ENCODE measurements around the gene HNRNPF. TPM values are rescaled to one million over a fixed set of nuclear protein-coding genes. Genes with fewer than 3 reads are reported as not detected.

Gene HNRNPF
- total RNA-seq, 1 experiment from 2014 or later = 179 TPM

DNA sequence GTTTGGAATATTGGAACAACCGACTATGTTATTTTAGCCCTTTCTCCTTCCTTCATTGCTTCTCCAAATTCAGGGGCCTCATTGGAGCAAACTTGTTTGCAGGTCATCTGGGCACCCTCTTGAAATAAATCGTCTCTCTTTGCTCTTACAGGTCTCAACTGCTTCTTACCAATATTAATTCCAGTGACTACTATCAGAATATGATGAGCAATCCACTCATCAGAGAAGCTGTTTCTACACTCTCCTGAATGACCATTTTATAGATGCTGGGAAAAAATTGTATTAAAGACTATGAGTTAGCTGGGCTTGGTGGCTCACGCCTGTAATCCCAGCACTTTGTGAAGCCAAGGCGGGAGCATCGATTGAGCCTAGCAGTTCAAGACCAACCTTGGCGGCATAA is 12.5 kb upstream of the HNRNPF start:
- no peak for DNase-seq (ENCODE audit: low read depth)

DNA sequence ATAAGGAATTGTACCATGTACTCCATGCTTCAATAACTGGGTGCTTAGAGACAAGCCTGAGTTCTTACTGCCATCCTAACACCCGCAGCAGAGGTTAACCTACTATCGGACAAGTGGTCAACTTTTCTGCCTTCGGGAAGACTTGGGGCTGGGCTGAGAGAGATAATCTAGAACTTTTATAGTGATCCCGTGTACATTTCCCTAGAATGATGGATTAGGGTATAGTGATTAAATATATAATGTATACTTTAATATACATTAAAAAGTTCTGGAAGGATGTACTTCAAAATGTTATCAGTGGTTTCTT is 12.2 kb upstream of the HNRNPF start:
- DNase-seq (ENCODE audit: low read depth) = no peak

DNA sequence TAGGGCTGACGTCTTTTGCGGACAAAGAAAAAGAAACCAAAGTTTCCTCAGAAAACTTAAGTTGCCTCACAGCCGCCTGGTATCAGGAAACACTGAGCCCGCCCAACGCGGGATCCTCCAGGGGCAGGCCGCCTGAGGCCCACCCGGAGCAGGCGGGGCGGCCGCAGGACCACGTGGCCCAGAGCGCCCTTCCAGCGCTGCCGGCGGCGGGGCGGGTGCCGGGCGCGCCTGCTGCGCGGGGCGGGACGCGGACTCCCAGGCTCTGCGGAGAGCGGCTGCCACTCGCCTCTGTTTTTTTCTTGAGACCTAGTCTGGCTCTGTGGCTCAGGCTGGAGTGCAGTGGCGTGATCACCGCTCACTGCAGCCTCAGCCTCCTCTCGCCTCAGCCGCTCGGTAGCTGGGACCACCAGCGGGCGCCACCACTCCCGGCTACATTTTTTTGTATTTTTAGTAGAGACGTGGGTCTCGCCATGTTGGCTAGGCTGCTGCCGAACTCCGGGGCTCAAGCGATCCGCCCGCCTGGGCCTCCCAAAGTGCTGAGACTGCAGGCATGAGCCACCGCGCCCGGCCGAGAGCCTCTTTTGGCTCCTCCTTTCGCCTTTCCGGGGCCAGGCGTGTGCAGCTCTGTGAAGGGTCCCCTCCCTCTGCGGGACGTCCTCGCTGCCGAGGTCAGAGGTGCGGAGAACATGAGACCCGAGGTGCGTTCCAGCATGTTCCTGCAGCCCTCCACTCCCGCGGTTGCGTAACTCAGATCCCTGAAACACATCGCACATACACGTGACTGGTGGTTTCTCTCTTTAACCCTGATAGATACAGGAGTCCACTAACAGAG is 11.6 kb upstream of the HNRNPF start:
- peak; percentile 75 for DNase-seq (ENCODE audit: low read depth)

- DNase-seq (ENCODE audit: low read depth) = no peak
These were observed 11.0 kb upstream of the HNRNPF start for GRCh38 chr10:43419997-43420368.

GRCh38 chr10:43417950-43418768 is 9.2 kb upstream of the HNRNPF start:
- DNase-seq (ENCODE audit: low read depth) = no peak

DNA sequence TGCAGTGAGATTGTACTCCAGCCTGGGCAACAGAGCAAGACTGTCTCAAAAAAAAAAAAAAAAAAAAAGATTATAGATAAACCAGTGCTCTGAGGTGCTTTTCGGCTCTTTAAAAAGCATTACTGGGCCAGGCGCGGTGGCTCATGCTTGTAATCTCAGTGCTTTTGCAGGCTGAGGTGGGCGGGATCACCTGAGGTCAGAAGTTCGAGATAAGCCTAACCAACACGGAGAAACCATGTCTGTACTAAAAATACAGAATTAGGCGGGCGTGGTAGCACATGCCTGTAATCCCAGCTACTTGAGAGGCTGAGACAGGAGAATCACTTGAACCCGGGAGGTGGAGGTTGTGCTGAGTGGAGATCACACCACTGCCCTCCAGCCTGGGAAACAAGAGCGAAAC is 6.6 kb upstream of the HNRNPF start:
- DNase-seq (ENCODE audit: low read depth) = no peak

- no peak for DNase-seq (ENCODE audit: low read depth)
These were observed 2.5 kb upstream of the HNRNPF start for GRCh38 chr10:43411536-43411935.

DNA sequence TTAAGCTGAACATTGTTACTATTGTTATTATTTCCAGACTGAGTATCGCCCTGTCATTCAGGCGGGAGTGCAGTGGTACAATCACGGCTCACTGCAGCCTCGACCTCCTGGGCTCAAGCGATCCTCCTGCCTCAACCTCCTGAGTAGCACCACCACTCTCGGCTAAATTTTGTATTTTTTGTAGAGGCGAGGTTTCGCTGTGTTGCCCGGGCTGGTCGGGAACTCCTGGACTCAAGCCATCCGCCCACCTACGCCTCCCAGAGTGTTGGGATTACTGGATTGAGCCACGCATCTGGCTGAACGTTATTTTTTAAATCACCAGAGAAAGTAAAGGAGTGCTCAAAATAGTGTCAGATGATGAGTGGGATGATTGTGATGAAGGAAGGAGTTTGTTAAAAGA is 1.4 kb upstream of the HNRNPF start:
- no peak for DNase-seq (ENCODE audit: low read depth)

- no peak for DNase-seq (ENCODE audit: low read depth)
These were observed 561 bp upstream of the HNRNPF start for GRCh38 chr10:43409385-43410109.

GRCh38 chr10:43408331-43408709 is 666 bp downstream of the HNRNPF start:
- DNase-seq (ENCODE audit: low read depth) = no peak

- peak; percentile 87 for DNase-seq (ENCODE audit: low read depth)
These were observed 1.2 kb downstream of the HNRNPF start for GRCh38 chr10:43407576-43408330.

GRCh38 chr10:43407148-43407575 is 1.8 kb downstream of the HNRNPF start:
- peak; percentile 63 for DNase-seq (ENCODE audit: low read depth)

GRCh38 chr10:43404704-43405084 is 4.3 kb downstream of the HNRNPF start:
- no peak for DNase-seq (ENCODE audit: low read depth)

DNA sequence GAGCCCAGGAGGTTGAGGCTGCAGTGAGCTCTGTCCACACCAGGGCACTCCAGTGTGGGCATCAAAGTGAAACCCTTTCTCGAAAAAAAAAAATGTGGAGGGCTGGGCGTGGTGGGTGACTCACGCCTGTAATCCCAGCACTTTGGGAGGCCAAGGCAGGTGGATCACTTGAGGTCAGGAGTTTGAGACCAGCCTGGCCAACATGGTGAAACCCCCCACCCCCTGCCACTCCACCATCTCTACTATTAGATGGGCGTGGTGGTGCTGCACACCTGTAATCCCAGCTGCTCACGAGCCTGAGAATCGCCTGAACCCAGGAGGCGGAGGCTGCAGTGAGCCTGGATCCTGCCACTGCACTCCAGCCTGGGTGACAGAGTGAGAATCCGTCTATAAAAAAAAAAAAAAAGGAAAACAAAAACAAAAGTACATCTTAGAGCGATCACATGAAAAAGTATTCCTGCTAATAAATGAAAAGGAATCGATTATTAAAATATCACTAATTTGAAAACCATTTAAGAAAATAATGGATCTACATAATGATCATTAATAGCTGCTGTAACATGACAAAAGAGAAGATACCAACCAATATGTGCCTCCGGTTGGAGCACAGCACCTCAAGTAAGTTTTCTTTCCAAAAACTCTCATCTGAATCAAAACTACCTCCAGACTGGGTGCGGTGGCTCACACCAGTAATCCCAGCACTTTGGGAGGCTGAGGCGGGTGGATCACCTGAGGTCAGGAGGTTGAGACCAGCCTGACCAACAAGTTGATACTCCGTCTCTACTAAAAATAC is 4.9 kb downstream of the HNRNPF start:
- DNase-seq (ENCODE audit: low read depth) = peak; percentile 47

DNA sequence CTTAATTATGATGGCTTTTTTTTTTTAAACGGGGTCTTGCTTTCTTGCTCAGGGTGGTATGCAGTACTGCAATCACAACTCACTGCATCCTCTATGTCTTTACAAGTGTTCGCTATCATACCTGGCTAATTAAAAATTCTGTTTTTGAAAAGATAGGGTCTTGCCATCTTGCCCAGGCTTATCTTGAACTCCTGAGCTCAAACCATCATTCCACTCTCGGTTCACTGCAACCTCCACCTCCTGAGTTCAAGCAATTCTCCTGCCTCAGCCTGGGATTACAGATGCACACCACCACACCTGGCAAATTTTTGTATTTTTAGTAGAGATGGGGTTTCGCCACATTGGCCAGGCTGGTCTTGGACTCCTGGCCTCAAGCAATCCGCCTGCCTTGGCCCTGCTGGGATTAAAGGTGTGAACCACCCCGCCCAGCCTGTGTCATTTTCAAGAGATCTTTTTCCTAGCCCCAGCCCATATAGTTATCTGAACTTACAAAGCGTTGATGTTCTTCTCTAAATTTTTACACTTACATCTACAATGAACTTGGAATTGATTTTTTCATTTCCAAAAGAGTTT is 6.0 kb downstream of the HNRNPF start:
- DNase-seq (ENCODE audit: low read depth) = no peak

- DNase-seq (ENCODE audit: low read depth) = no peak
These were observed 6.8 kb downstream of the HNRNPF start for GRCh38 chr10:43402176-43402575.

DNA sequence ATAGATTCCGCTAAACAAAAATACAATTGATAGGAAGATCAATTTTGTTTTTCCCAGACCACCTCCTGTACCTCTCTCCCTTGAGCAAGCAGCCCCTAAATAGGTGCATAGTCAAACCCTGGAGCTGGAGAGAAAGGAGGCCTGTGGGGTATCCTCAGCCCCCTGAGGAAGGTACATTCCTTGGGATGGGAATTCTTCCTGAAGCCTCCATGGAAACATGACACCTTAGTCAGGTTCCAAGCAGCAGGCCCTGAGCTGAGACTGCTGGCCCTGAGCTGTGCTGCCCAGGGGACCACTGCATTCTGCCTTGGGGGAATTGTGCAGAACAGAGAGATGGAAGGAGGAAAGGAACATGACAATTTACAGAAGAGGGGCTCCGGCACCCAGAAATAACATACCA is 7.4 kb downstream of the HNRNPF start:
- no peak for DNase-seq (ENCODE audit: low read depth)

DNA sequence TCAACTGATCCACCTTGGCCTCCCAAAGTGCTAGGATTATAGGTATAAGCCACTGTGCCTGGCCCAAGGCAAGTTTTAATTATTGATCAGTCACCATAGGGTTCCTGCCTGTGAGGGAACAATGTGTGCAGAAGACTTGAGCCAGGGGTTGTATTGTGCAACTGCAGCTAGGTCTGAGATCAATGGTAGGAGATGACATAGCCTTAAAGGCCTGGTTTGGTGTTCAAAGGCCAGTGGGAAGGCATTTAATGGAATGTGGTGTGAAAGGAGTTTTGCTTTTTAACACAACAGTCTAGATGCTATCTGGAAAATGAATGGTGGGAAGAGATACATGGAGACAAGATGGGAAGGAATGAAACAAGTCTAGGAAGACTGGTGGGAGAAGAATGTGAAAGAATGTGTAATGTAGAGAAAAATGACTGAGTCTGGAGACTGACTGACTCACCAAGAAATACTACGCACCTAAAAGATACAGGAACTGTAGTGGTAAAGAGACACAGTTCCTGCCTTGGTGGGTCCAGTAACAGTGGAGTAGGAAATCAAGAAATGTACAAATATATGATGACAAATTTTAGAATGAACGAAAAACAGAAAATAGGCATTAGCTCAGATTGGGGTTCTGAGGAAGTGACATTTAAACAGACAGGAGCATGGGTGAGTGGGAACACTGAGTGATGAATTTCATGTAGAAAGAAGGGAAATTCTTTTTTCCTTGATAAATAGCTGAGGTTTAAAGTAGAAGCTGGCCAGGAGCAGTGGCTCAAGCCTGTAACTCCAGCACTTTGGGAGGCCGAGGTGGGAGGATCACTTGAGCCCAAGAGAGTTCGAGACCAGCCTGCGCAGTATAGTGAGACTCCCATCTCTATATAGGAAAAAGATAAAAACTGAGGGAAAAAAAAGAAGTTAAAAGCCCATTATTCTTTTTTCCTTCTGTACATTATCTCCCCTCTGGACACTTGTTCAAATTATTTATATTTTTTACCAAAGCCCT is 9.4 kb downstream of the HNRNPF start:
- no peak for DNase-seq (ENCODE audit: low read depth)

- DNase-seq (ENCODE audit: low read depth) = no peak
These were observed 10.1 kb downstream of the HNRNPF start for GRCh38 chr10:43398939-43399319.

Measured in M059J (cell line).